K562 (cell line): Measurements from ENCODE around the gene FGF5. TPM values are rescaled to one million over a fixed set of nuclear protein-coding genes. Genes with fewer than 3 reads are reported as not detected.

Source experiments
- ATAC-seq: fragments of 200-7000 bp; cut with Tn5 transposase; 3 replicates; pipeline ENCODE4 v1.9.1; 2020; ENCODE audit warnings: moderate library complexity
- BruUV-seq: library from RNA; stranded (reverse); fragments of 400-500 nt; replicated peaks from 2 replicates; lab custom pipeline; 2021; lab: Mats Ljungman, UMichigan
- CTCF ChIA-PET: fragments of 300-600 bp; formaldehyde crosslinking; extraction: SDS; loops from one replicate; lab custom pipeline; 2021; ENCODE audit warnings: low intra/inter-chr PET ratio; lab: Yijun Ruan, JAX
- POLR2A ChIA-PET: fragments of 300-600, 350-650 bp; sonication (Branson Sonifier 250); formaldehyde crosslinking; extraction: SDS; loops from one replicate; lab custom pipeline; 2021; ENCODE audit warnings: antibody characterized with exemption, inconsistent platforms; lab: Yijun Ruan, JAX
- DNase-seq, 4 experiments: peaks; one replicate each; pipeline versions ENCODE4 v3.0.0 to v3.0.0-alpha.2; 2011 to 2018; ENCODE audit warnings: low spot score in 3 of 4, mixed read lengths in 3 of 4; ENCODE audit errors: extremely low read depth in 1 of 4
- FAIRE-seq: peaks from 2 replicates; lab custom pipeline; 2011; peaks lifted over from hg19 to GRCh38; lab: Jason Lieb, UNC
- H2AFZ ChIP-seq: 2 replicates; pipeline ENCODE4 v1.6.0; 2011; ENCODE audit warnings: low read depth, low read length, control low read depth, inconsistent platforms
- H3K27ac ChIP-seq: fragments of 200-600 bp; 3 replicates; pipeline ENCODE4 v1.8.0; 2011; ENCODE audit warnings: low read depth, mild to moderate bottlenecking, control low read depth, inconsistent platforms, low read length, moderate library complexity, mixed read lengths; ENCODE audit errors: extremely low read depth
- H3K27me3 ChIP-seq, 2 experiments: fragments of 300-600 bp in 1 of 2; 2 replicates in 1 of 2; 3 replicates in 1 of 2; pipeline versions ENCODE4 v1.6.0 to v1.8.0; 2011; ENCODE audit warnings: inconsistent platforms in 2 of 2, low read length in 2 of 2, mild to moderate bottlenecking in 1 of 2, mixed read lengths in 1 of 2, moderate library complexity in 1 of 2; ENCODE audit not compliant: control insufficient read depth in 2 of 2, insufficient read depth in 2 of 2
- H3K36me3 ChIP-seq: fragments of 300-600 bp; 3 replicates; pipeline ENCODE4 v1.8.0; 2011; ENCODE audit warnings: mild to moderate bottlenecking, low read length, inconsistent platforms; ENCODE audit not compliant: control insufficient read depth, insufficient read depth
- H3K4me1 ChIP-seq, 2 experiments: fragments of 200-600 bp in 1 of 2; replicated peaks in 1 of 2; 2 replicates in 1 of 2; 3 replicates in 1 of 2; pipeline versions ENCODE4 v1.5.1 to v1.8.0; 2011; ENCODE audit warnings: inconsistent platforms in 2 of 2, low read length in 2 of 2, mild to moderate bottlenecking in 1 of 2, mixed read lengths in 1 of 2, moderate library complexity in 1 of 2; ENCODE audit not compliant: control insufficient read depth in 2 of 2, insufficient read depth in 2 of 2
- H3K4me2 ChIP-seq: 2 replicates; pipeline ENCODE4 v1.6.1; 2011; ENCODE audit warnings: low read length, control low read depth, inconsistent platforms, mixed read lengths; ENCODE audit not compliant: insufficient read depth
- H3K4me3 ChIP-seq: fragments of 200-600 bp; sonication (generic), shearing (Covaris generic); 2 replicates; pipeline ENCODE4 v1.5.1; 2016; ENCODE audit warnings: control low read depth, inconsistent platforms
- H3K79me2 ChIP-seq: fragments of 200-600 bp; 3 replicates; pipeline ENCODE4 v1.8.0; 2011; ENCODE audit warnings: low read length, inconsistent platforms; ENCODE audit not compliant: control insufficient read depth, insufficient read depth
- H3K9ac ChIP-seq, 2 experiments: 2 replicates each; pipeline versions ENCODE4 v1.6.0 to v1.6.1; 2011; ENCODE audit warnings: low read depth in 2 of 2, low read length in 2 of 2, control low read depth in 1 of 2, inconsistent platforms in 1 of 2, mild to moderate bottlenecking in 1 of 2, mixed read lengths in 1 of 2; ENCODE audit not compliant: insufficient read depth in 1 of 2
- H3K9me1 ChIP-seq: one replicate; pipeline ENCODE4 v1.6.0; 2011; ENCODE audit warnings: inconsistent platforms, mild to moderate bottlenecking, low read length, moderate library complexity; ENCODE audit not compliant: control insufficient read depth, insufficient read depth
- H3K9me3 ChIP-seq: replicated peaks from 2 replicates; pipeline ENCODE4 v1.5.1; 2011; ENCODE audit warnings: low read depth, low read length, inconsistent platforms; ENCODE audit not compliant: control insufficient read depth, insufficient read depth
- H4K20me1 ChIP-seq: replicated peaks from 2 replicates; pipeline ENCODE4 v1.6.1; 2011; ENCODE audit warnings: low read length, inconsistent platforms, mixed read lengths; ENCODE audit not compliant: control insufficient read depth, insufficient read depth
- C11orf30 ChIP-seq: fragments of 450-650 bp; IDR thresholded peaks from 2 replicates; pipeline ENCODE4 v1.6.1; 2016; ENCODE audit warnings: low read depth, mild to moderate bottlenecking
- HNRNPH1 ChIP-seq: fragments of 200-400 bp; formaldehyde crosslinking; optimal IDR thresholded peaks from 2 replicates; pipeline ENCODE3; 2017; ENCODE audit warnings: low read depth, mild to moderate bottlenecking, low read length, moderate library complexity
- JUND ChIP-seq, 2 experiments: IDR thresholded peaks; 2 replicates in 1 of 2; 3 replicates in 1 of 2; pipeline ENCODE4 v1.6.1; 2011; ENCODE audit warnings: borderline replicate concordance in 2 of 2, low read depth in 2 of 2, low read length in 2 of 2, improper control_type of control experiment in 1 of 2, missing biosample characterization in 1 of 2, missing genetic modification characterization in 1 of 2, missing genetic modification reagents in 1 of 2
- MAFG ChIP-seq: fragments of 450-650 bp; conservative IDR thresholded peaks from 2 replicates; pipeline ENCODE4 v1.6.1; 2016; ENCODE audit warnings: missing genetic modification characterization, missing compliant biosample characterization
- ZNF121 ChIP-seq: sonication (generic); formaldehyde crosslinking; conservative IDR thresholded peaks from 2 replicates; pipeline ENCODE4 v1.8.0; 2022; ENCODE audit warnings: missing genetic modification reagents
- ZNF133 ChIP-seq: fragments of 250-450 bp; sonication (Bioruptor Pico); IDR thresholded peaks from 2 replicates; pipeline ENCODE4 v1.4.0; 2020; ENCODE audit warnings: mild to moderate bottlenecking
- ZNF316 ChIP-seq: fragments of 450-650 bp; IDR thresholded peaks from 2 replicates; pipeline ENCODE4 v1.6.1; 2016
- WGBS: fragments of 100-300 bp; shearing (Covaris generic); methylation state at CpG from one replicate; pipeline ENCODE4 v1.1.6; 2016; ENCODE audit warnings: low coverage, mixed read lengths; ENCODE audit not compliant: insufficient coverage; ENCODE audit errors: missing lambda C conversion rate; 5-methylcytosine and 5-hydroxymethylcytosine counted together
- in situ Hi-C: fragments of 300-500 bp; cut with MboI; formaldehyde crosslinking; loops from 4 replicates; pipeline ENCODE4 v1.15.0; 2018; ENCODE audit warnings: inconsistent platforms, mixed read lengths
- intact Hi-C: fragments of 100-400 bp; cut with micrococcal nuclease; formaldehyde crosslinking; loops from 2 replicates; pipeline ENCODE4 v1.14.2; 2022
- polyA plus RNA-seq, 8 experiments: library from polyadenylated mRNA; depleted of rRNA in 4 of 8; stranded (reverse) in 5 of 8; unstranded in 3 of 8; fragments of >200 nt; fragmentation: Nextera tagmentation in 2 of 8; fragmentation: Illumina TruSeq in 1 of 8; extraction: Ambion mirVana in 2 of 8; extraction: Trizol in 1 of 8; gene quantifications; 2 replicates each; pipeline versions ENCODE4 v1.2.1 to v1.2.3, GENCODE V29; 2011 to 2014; ENCODE audit warnings: inconsistent platforms in 1 of 8, missing spikeins in 1 of 8
- total RNA-seq, 7 experiments: library from RNA; depleted of rRNA in 6 of 7; stranded (reverse); fragments of >200 nt in 6 of 7; fragmentation: Illumina TruSeq in 2 of 7; extraction: Trizol in 2 of 7; gene quantifications; 2 replicates each; pipeline versions ENCODE4 v1.2.1 to v1.2.3, GENCODE V29; 2011 to 2021; ENCODE audit warnings: low replicate concordance in 1 of 7

FGF5 gene
- total and polyA plus RNA-seq, 9 of the 15 experiments (the other 6 are each of a cell fraction or from before 2014, with no cell fraction given): 0.38 to 2.7 (median 1.1) TPM

DNA sequence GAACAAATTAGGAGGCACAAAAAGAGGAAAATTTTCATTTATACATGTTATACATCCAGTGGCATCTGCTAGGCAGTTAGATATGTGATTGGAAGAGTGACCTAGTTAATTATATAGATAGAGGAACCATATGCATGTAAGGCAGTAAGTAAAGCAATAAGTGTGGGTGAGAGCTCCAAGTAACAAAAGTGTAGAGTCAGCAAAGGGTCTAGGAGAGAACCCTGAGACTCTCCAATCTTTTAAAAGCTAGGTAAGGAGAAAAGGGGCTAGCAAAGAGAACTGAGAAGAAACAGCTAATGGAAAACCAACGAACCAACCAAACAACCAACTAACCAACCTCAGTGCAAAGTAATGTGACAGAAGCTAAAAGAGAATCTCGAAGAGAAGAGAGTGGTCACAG lies 65.2 kb downstream of the FGF5 start:
- no peaks in the 10 kb centered on the region for H4K20me1 ChIP-seq
- no peak overlapping the region for H3K4me2 ChIP-seq
- FAIRE-seq: no peak
- no peaks in the 10 kb centered on the region for H3K79me2 ChIP-seq
- no peak overlapping the region for H3K27ac ChIP-seq
- WGBS: 16% methylated on average over 2 of the region's 2 CpGs
- peaks cover 9 to 10% of the 10 kb centered on the region in 2 experiments; a peak in 3 of 5 replicates for H3K4me1 ChIP-seq
- no peak for TF ChIP-seq HNRNPH1
- no peak for TF ChIP-seq JUND (IDR thresholded peaks at IDR 0.05; ENCODE audit: borderline replicate concordance, low read depth, low read length)
- TF ChIP-seq JUND (tag; IDR thresholded peaks at IDR 0.05; ENCODE audit: borderline replicate concordance, low read depth, low read length): no peak
- peak; percentile 76 for TF ChIP-seq ZNF316
- TF ChIP-seq ZNF133 (CRISPR knock-in tag): no peak
- peak; percentile 56 for TF ChIP-seq C11orf30
- TF ChIP-seq MAFG (tag): peak; percentile 39
- no peak for TF ChIP-seq ZNF121 (CRISPR knock-in tag)
- TF ChIP-seq, all 486 proteins: peak for 3
- intact Hi-C loops: loop anchor here (10.0 kb wide), 3 partner anchors 417 to 1007 kb away; partner anchors contain the start of gene NAA11
- in situ Hi-C loops: no loop called here
- no peaks in the 10 kb centered on the region for H3K36me3 ChIP-seq
- no peaks in the 10 kb centered on the region for H3K27me3 ChIP-seq
- BruUV-seq: no TSS peak
- H3K9me1 ChIP-seq: no peaks in the 10 kb centered on the region
- ATAC-seq (no peak), DNase-seq (no peak)
- no peaks in the 10 kb centered on the region for H3K9me3 ChIP-seq
- H3K9ac ChIP-seq: no peak overlapping the region
- no peak overlapping the region for H2AFZ ChIP-seq
- CTCF ChIA-PET: no interaction called here
- no peak overlapping the region for H3K4me3 ChIP-seq
- POLR2A ChIA-PET: no interaction called here
